ENCODE measurements around the gene RASSF1.

The RASSF1 gene

DNA sequence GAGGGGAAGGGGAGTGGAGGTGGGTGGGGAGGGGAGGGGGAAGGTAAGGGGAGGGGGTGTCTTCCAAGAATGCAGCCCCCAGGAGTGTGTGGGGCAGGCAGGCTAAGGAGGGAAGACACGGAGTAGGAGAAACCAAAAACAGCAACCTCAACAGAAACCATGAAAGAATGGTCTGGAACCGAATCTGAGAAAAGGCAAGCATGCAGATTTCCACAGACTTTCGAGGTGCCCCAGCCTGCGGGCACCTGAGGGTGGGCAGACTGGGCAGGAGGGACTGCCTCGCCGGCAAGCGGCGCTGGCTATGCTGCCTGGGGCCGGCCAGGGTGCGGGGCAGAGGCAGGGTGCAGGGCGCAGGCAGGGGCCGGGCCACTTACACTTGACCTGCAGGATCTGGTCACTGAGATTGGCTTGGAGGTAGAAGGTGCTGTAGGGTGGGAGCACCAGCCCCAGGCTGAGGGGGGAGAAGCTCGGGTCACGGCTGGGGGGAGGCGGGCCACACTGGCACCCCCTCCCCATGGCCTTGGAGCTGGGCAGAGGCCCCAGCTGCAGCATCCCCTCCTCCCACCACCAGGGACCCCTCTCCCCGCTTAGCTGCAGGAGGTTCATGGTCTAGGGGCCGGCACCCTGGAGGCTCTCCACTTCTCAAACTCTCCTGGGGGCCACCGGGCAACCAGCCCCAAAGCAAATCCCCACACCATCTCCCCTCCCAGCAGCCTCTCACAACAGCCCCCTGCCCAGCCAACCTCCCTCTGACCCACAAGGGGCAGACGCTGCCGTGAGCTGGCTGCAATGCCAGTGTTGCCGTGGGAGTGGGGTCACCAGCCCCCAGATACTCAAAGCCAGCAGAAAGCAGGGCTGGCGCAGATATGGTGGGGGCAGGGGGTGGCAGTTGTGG, 34.0 kb upstream of the RASSF1 start:
- no peaks in the 10 kb centered on the region for H3K27me3 ChIP-seq (replicated peaks in 2 of 5; ENCODE audit: control insufficient read depth in 4 of 5, insufficient read depth in 5 of 5, low read length in 4 of 5)
- CTCF ChIA-PET: interaction anchor here (0.6 to 1.7 kb wide), 3 partner anchors 11 to 114 kb away, joined by 3 to 5 read pairs (median 3); no protein-coding TSS in a partner anchor

DNA sequence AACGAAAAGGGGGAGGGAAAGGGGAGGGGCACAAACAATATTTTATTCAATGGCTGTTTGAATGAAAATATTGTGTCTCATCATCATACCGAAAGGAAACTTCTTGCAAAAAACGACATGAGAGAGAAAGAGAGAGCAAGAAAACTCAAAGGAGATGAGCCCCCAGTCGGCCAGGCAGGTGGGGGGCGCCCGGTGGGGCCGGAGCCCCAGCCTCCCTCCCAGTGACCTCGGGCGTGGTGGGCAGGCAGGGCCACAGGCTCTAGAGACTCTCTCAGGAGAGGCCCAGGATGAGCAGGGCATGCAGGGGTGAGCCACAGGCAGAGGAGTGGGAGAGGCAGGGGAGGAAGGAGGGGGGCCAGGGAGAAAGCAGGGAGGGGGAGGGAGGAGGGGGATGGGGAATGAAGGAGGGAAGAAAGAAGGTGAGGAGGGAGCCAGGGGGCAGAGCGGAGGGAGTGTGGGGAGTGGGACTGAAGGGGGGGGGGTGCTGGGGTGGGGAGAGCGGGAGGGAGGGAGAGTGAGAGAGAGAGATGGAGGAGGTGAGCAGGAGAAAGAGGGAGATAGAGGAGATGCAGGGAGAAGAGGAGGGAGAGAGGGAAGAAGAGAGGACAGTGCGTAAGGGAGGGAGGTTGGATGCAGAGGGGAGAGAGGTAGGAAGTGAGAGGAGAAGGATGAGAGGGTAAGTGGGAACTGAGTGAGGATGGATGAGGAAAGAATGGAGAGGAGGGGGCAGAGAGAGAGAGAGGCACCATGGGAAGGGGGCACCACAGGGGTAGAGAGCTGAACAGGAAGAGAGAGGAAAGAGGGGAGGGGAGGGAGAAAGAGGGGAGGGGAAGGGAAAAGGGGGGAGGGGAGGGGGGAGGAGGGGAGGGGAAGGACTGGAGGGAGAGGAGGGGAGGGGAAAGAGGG, 32.8 kb upstream of the RASSF1 start:
- Histone ChIP-seq H3K27ac (ENCODE audit: insufficient read depth in 1 of 2, low read depth in 1 of 2, low read length in 2 of 2, poor library complexity in 1 of 2, severe bottlenecking in 2 of 2) (no peak overlapping the region), H3K9me3 (ENCODE audit: control extremely low read depth in 1 of 5, control insufficient read depth in 4 of 5, insufficient read depth in 2 of 5, low read depth in 1 of 5, low read length in 4 of 5) (no peaks in the 10 kb centered on the region), H3K4me1 (ENCODE audit: control extremely low read depth in 1 of 4, control insufficient read depth in 4 of 4, insufficient read depth in 4 of 4, low read length in 3 of 4) (peaks cover 0 to 20% (median 15%) of the 10 kb centered on the region in 4 experiments), H3K27me3 (replicated peaks in 2 of 5; ENCODE audit: control insufficient read depth in 4 of 5, insufficient read depth in 5 of 5, low read length in 4 of 5) (no peaks in the 10 kb centered on the region), H3K4me3 (ENCODE audit: control insufficient read depth in 1 of 7, extremely low read depth in 1 of 7, insufficient read depth in 4 of 7, low read depth in 2 of 7, low read length in 6 of 7) (no peak overlapping the region), H3K36me3 (ENCODE audit: control insufficient read depth in 4 of 4, insufficient read depth in 4 of 4, low read length in 3 of 4) (no peaks in the 10 kb centered on the region)
- POLR2A ChIA-PET: no interaction called here
- DNase-seq: no peak
- 73% methylated on average over 9 of the region's 12 CpGs for WGBS (ENCODE audit: insufficient coverage)
- CTCF ChIA-PET: interaction anchor here (1.4 kb wide), 1 partner anchor 20 kb away, joined by 5 read pairs; no protein-coding TSS in a partner anchor

More for the DNA sequence above, 34.0 kb upstream of the RASSF1 start:
- no peak for DNase-seq
- Histone ChIP-seq H3K4me1 (ENCODE audit: control extremely low read depth in 1 of 4, control insufficient read depth in 4 of 4, insufficient read depth in 4 of 4, low read length in 3 of 4) (peaks cover 0 to 20% (median 15%) of the 10 kb centered on the region in 4 experiments), H3K27ac (ENCODE audit: insufficient read depth in 1 of 2, low read depth in 1 of 2, low read length in 2 of 2, poor library complexity in 1 of 2, severe bottlenecking in 2 of 2) (no peak overlapping the region), H3K9me3 (ENCODE audit: control extremely low read depth in 1 of 5, control insufficient read depth in 4 of 5, insufficient read depth in 2 of 5, low read depth in 1 of 5, low read length in 4 of 5) (no peaks in the 10 kb centered on the region), H3K36me3 (ENCODE audit: control insufficient read depth in 4 of 4, insufficient read depth in 4 of 4, low read length in 3 of 4) (no peaks in the 10 kb centered on the region), H3K4me3 (ENCODE audit: control insufficient read depth in 1 of 7, extremely low read depth in 1 of 7, insufficient read depth in 4 of 7, low read depth in 2 of 7, low read length in 6 of 7) (no peak overlapping the region)
- POLR2A ChIA-PET: no interaction called here
- 83% methylated on average over 13 of the region's 22 CpGs for WGBS (ENCODE audit: insufficient coverage)

DNA sequence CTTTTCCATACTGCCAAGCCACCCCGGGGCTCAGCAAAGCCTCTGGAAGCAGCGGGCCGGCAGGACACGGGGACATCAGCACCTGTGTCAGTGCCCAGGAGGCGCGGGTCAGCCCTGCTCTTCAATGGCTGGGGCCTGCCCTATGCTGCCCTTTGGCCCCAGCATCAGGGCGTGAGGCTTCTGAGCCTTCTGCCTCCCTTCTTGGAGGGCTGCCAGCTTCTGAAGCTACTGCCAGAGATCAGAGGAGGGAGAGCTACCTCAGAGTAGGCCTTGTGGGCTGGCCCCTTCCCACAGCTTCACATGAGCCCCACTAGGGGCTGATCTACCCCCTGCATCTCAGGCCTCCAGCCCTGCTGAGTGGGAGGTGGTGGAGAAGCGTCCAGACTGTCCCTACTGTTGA, 31.7 kb upstream of the RASSF1 start:
- Histone ChIP-seq H3K4me1 (ENCODE audit: control extremely low read depth in 1 of 4, control insufficient read depth in 4 of 4, insufficient read depth in 4 of 4, low read length in 3 of 4) (peaks cover 0 to 20% (median 15%) of the 10 kb centered on the region in 4 experiments), H3K27me3 (replicated peaks in 2 of 5; ENCODE audit: control insufficient read depth in 4 of 5, insufficient read depth in 5 of 5, low read length in 4 of 5) (no peaks in the 10 kb centered on the region), H3K36me3 (ENCODE audit: control insufficient read depth in 4 of 4, insufficient read depth in 4 of 4, low read length in 3 of 4) (no peaks in the 10 kb centered on the region), H3K9me3 (ENCODE audit: control extremely low read depth in 1 of 5, control insufficient read depth in 4 of 5, insufficient read depth in 2 of 5, low read depth in 1 of 5, low read length in 4 of 5) (no peaks in the 10 kb centered on the region), H3K27ac (ENCODE audit: insufficient read depth in 1 of 2, low read depth in 1 of 2, low read length in 2 of 2, poor library complexity in 1 of 2, severe bottlenecking in 2 of 2) (no peak overlapping the region), H3K4me3 (ENCODE audit: control insufficient read depth in 1 of 7, extremely low read depth in 1 of 7, insufficient read depth in 4 of 7, low read depth in 2 of 7, low read length in 6 of 7) (no peak overlapping the region)
- 80% methylated on average over 5 of the region's 8 CpGs for WGBS (ENCODE audit: insufficient coverage)
- ChIA-PET CTCF (interaction anchor here (0.6 to 1.4 kb wide), 3 partner anchors 18 to 24 kb away, joined by 3 to 5 read pairs (median 3); no protein-coding TSS in a partner anchor), POLR2A (no interaction called here)
- DNase-seq: peak; percentile 46 to 77 (median 70)

DNA sequence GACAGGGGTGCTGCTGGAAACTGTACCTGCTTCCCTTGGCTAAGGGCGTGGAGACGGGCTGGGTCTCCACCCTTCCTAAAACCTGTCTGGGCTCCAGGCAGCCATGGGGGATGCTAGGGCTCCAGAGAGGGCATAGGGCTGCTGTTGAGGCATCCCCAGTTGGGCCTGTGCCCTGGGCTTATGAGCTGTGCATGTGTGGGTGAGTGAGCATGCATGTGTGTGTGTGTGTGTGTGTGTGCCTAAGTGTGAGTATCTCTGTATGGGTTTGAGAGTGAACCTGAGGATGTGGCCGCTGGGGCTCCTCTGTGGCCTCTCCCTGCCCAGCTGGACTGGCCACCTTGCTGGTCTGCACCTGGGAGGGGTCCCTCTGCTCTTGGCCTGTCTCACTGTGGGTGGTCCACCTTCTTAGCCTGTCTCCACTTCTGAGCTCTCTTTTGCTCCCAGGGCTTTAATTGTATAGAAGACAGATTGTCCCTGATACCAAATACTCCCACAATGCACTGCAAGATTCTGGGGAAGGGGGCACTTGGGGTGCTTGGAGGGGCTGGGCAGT, 30.6 kb upstream of the RASSF1 start:
- Histone ChIP-seq H3K36me3 (ENCODE audit: control insufficient read depth in 4 of 4, insufficient read depth in 4 of 4, low read length in 3 of 4) (no peaks in the 10 kb centered on the region), H3K4me3 (ENCODE audit: control insufficient read depth in 1 of 7, extremely low read depth in 1 of 7, insufficient read depth in 4 of 7, low read depth in 2 of 7, low read length in 6 of 7) (no peak overlapping the region), H3K9me3 (ENCODE audit: control extremely low read depth in 1 of 5, control insufficient read depth in 4 of 5, insufficient read depth in 2 of 5, low read depth in 1 of 5, low read length in 4 of 5) (no peaks in the 10 kb centered on the region), H3K27ac (ENCODE audit: insufficient read depth in 1 of 2, low read depth in 1 of 2, low read length in 2 of 2, poor library complexity in 1 of 2, severe bottlenecking in 2 of 2) (no peak overlapping the region), H3K4me1 (ENCODE audit: control extremely low read depth in 1 of 4, control insufficient read depth in 4 of 4, insufficient read depth in 4 of 4, low read length in 3 of 4) (peaks cover 0 to 20% (median 15%) of the 10 kb centered on the region in 4 experiments), H3K27me3 (replicated peaks in 2 of 5; ENCODE audit: control insufficient read depth in 4 of 5, insufficient read depth in 5 of 5, low read length in 4 of 5) (no peaks in the 10 kb centered on the region)
- DNase-seq: no peak
- ChIA-PET CTCF (interaction anchor here (0.6 to 1.9 kb wide), 6 partner anchors 8 to 79 kb away, joined by 3 to 7 read pairs (median 3); no protein-coding TSS in a partner anchor), POLR2A (no interaction called here)
- WGBS (ENCODE audit: insufficient coverage): 96% methylated on average over 3 of the region's 3 CpGs

DNA sequence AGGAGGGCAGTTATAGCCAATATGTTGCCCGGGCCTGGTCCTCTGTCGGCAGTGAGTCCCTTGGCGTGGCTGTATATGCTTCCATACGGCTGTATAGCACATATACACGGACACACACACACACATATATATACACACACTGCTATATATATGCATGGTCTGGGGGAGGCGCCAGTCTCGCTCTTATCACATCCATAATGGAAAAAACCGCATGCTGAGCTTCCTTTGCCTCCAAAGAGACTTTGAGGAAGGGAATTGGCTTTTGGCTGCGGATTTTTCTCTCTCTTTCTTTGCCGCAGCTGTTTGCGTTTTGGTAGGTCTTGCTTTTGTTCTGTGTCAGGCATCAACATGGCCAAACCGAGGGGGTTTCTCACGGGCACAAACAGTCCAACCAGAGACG, 30.0 kb upstream of the RASSF1 start:
- POLR2A ChIA-PET: no interaction called here
- Histone ChIP-seq H3K9me3 (ENCODE audit: control extremely low read depth in 1 of 5, control insufficient read depth in 4 of 5, insufficient read depth in 2 of 5, low read depth in 1 of 5, low read length in 4 of 5) (no peaks in the 10 kb centered on the region), H3K27me3 (replicated peaks in 2 of 5; ENCODE audit: control insufficient read depth in 4 of 5, insufficient read depth in 5 of 5, low read length in 4 of 5) (peaks cover 0 to 4% (median 0%) of the 10 kb centered on the region in 5 experiments), H3K4me1 (ENCODE audit: control extremely low read depth in 1 of 4, control insufficient read depth in 4 of 4, insufficient read depth in 4 of 4, low read length in 3 of 4) (peaks cover 0 to 25% (median 19%) of the 10 kb centered on the region in 4 experiments), H3K4me3 (ENCODE audit: control insufficient read depth in 1 of 7, extremely low read depth in 1 of 7, insufficient read depth in 4 of 7, low read depth in 2 of 7, low read length in 6 of 7) (no peak overlapping the region), H3K36me3 (ENCODE audit: control insufficient read depth in 4 of 4, insufficient read depth in 4 of 4, low read length in 3 of 4) (no peaks in the 10 kb centered on the region), H3K27ac (ENCODE audit: insufficient read depth in 1 of 2, low read depth in 1 of 2, low read length in 2 of 2, poor library complexity in 1 of 2, severe bottlenecking in 2 of 2) (no peak overlapping the region)
- DNase-seq: peak in 2 of 3 donors; percentile 26 to 40
- CTCF ChIA-PET: interaction anchor here (0.6 to 1.9 kb wide), 6 partner anchors 9 to 79 kb away, joined by 3 to 7 read pairs (median 4); no protein-coding TSS in a partner anchor
- 77% methylated on average over 14 of the region's 14 CpGs for WGBS (ENCODE audit: insufficient coverage)

DNA sequence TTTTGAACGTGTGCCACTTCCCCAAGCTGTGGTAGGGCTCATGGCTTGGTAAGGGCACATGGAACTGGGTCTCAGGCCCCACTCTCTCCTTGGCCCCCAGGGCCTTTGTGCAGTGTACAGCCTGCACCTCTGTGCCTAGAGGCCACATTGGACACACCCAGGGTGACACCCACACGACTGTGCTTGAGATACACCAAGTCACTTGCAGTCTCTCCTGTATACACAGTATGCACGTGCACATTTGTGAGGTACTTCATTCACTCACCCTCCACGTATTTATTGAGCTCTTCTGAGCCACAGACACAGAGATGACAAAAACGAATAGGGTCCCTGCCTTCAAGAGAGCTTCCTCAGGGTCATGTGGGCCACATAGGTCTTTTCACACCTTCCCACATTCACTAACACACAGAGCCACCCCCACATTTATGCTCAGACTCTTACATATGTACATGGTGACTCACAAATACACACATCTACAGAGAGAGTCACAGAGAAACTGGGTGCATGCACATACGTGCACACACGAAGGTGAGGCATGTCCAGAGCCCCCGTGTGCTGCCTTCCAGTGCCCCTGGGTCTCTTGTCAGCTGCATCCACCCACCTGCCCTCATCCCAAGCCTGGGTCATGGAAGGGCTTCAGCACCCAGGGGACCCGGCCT, 28.5 kb upstream of the RASSF1 start:
- DNase-seq: no peak
- Histone ChIP-seq H3K4me1 (ENCODE audit: control extremely low read depth in 1 of 4, control insufficient read depth in 4 of 4, insufficient read depth in 4 of 4, low read length in 3 of 4) (peaks cover 0 to 27% (median 26%) of the 10 kb centered on the region in 4 experiments), H3K9me3 (ENCODE audit: control extremely low read depth in 1 of 5, control insufficient read depth in 4 of 5, insufficient read depth in 2 of 5, low read depth in 1 of 5, low read length in 4 of 5) (no peaks in the 10 kb centered on the region), H3K4me3 (ENCODE audit: control insufficient read depth in 1 of 7, extremely low read depth in 1 of 7, insufficient read depth in 4 of 7, low read depth in 2 of 7, low read length in 6 of 7) (no peak overlapping the region), H3K27ac (ENCODE audit: insufficient read depth in 1 of 2, low read depth in 1 of 2, low read length in 2 of 2, poor library complexity in 1 of 2, severe bottlenecking in 2 of 2) (no peak overlapping the region), H3K27me3 (replicated peaks in 2 of 5; ENCODE audit: control insufficient read depth in 4 of 5, insufficient read depth in 5 of 5, low read length in 4 of 5) (peaks cover 0 to 5% (median 0%) of the 10 kb centered on the region in 5 experiments), H3K36me3 (ENCODE audit: control insufficient read depth in 4 of 4, insufficient read depth in 4 of 4, low read length in 3 of 4) (no peaks in the 10 kb centered on the region)
- 95% methylated on average over 9 of the region's 9 CpGs for WGBS (ENCODE audit: insufficient coverage)
- CTCF ChIA-PET: interaction anchor here (0.9 to 1.6 kb wide), 5 partner anchors 12 to 55 kb away, joined by 3 to 5 read pairs (median 3); partner anchors contain the start of gene RASSF1
- POLR2A ChIA-PET: no interaction called here

Measured in common myeloid progenitor, CD34-positive (primary cell).